8988T (cell line): ENCODE measurements around the gene HEPH.
"Not testable (repeated sequence)": the region's sequence is repeated elsewhere in the genome, so short reads cannot be mapped to it uniquely, and the experiment has no call there.

Experiments used
- DNase-seq: peaks from one replicate; pipeline ENCODE4 v3.0.0; 2011

The HEPH gene, protein sequence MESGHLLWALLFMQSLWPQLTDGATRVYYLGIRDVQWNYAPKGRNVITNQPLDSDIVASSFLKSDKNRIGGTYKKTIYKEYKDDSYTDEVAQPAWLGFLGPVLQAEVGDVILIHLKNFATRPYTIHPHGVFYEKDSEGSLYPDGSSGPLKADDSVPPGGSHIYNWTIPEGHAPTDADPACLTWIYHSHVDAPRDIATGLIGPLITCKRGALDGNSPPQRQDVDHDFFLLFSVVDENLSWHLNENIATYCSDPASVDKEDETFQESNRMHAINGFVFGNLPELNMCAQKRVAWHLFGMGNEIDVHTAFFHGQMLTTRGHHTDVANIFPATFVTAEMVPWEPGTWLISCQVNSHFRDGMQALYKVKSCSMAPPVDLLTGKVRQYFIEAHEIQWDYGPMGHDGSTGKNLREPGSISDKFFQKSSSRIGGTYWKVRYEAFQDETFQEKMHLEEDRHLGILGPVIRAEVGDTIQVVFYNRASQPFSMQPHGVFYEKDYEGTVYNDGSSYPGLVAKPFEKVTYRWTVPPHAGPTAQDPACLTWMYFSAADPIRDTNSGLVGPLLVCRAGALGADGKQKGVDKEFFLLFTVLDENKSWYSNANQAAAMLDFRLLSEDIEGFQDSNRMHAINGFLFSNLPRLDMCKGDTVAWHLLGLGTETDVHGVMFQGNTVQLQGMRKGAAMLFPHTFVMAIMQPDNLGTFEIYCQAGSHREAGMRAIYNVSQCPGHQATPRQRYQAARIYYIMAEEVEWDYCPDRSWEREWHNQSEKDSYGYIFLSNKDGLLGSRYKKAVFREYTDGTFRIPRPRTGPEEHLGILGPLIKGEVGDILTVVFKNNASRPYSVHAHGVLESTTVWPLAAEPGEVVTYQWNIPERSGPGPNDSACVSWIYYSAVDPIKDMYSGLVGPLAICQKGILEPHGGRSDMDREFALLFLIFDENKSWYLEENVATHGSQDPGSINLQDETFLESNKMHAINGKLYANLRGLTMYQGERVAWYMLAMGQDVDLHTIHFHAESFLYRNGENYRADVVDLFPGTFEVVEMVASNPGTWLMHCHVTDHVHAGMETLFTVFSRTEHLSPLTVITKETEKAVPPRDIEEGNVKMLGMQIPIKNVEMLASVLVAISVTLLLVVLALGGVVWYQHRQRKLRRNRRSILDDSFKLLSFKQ

DNA sequence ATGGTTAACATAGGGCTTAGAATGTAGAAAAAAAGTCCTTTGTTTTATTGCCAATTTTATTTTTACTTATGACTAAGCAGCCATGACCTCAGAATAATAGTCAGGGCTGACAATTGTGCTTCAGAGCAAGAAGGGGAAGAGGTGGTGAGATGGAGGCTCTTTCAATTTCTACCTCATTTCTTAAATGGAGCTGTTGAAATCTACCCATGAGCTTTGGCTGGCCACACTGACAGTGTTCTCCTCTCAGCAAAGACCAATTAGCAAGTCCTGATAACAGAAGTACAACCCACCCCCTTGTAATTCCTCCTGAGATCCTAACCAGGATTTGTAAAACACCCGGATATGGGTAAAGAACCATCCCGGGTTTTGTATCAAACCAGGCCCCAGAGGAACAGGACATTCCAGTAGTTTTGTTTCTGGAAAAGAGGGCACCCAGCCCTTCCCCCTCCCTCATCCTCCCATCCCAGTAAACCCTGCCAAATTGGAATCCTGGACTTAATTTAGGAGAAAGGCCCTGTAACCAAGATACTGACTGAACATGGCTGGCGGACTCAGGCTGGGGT is at the start of gene HEPH:
Gene HEPH, plus strand, starts transcription at position 399 of the 563 bp plus-strand sequence. CDS start 6,324 bp downstream, outside the sequence.
- DNase-seq, result no peak

DNA sequence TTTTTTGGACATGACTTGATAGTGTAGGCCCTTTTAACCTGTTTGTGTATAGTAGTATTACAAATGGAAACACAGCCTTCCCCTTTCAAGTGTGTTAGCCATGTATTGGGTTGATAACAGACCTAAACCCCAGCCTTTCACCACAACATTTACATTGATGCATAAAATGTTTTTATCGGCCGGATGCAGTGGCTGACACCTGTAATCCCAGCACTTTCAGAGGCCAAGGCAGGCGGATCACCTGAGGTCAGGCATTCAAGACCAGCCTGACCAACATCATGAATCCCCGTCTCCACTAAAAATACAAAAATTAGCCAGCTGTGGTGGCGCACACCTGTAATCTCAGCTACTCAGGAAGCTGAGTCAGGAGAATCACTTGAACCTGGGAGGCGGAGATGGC is 45.3 kb upstream of the HEPH start:
- DNase-seq, result not testable (repeated sequence)

DNA sequence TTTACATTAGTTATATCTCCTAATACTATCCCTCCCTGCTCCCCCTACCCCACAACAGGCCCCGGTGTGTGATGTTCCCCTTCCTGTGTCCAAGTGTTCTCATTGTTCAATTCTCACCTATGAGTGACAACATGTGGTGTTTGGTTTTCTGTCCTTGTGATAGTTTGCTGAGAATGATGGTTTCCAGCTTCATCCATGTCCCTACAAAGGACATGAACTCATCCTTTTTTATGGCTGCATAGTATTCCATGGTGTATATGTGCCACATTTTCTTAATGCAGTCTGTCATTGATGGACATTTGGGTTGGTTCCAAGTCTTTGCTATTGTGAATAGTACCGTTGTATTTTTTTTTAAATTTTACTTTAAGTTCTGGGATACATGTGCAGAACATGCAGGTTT is 42.7 kb upstream of the HEPH start:
- DNase-seq, result not testable (repeated sequence)

DNA sequence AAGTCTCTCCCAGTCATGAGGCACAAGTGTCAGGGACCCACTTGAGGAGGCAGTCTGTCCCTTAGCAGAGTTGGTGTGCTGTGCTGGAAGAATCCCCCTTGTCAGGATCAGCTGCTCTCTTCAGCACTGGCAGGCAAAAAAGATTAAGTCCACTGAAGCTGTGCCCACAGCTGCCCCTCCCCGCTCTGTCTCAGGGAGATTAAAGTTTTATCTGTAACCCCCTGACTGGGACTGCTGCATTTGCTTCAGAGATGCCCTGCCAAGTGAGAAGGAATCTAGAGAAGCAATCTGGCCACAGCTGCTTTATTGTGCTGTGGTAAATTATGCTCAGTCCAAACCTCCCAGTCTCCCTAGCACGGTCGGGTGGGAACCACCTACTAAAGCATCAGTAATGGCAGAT is 37.4 kb upstream of the HEPH start:
- no peak for DNase-seq

DNA sequence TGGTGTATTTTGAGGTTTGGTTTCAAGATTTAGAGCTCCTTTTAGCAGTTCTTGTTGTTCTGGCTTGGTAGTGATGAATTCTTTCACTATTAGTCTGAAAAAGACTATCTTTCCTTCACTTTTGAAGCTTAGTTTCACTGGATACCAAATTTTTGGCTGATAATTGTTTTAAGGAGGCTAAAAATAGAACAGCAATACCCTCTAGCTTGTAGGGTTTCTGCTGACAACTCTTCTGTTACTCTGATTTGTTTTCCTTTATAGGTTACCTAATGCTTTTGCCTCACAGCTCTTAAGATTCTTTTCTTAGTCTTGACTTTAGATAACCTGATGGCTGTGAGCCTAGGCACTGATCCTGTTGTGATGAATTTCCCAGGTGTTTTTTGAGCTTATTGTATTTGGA is 33.6 kb upstream of the HEPH start:
- DNase-seq, result no peak

DNA sequence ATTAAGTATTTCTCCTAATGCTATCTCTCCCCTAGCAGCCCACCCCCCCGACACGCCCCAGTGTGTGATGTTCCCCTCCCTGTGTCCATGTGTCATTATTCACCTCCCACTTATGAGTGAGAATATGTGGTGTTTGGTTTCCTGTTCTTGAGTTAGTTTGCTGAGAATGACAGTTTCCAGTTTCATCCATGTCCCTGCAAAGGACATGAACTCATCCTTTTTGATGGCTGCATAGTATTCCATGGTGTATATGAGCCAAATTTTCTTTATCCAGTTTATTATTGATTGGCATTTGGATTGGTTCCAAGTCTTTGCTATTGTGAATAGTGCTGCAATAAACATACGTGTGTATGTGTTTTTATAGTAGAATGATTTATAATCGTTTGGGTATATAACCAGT is 28.8 kb upstream of the HEPH start:
- DNase-seq, result not testable (repeated sequence)

DNA sequence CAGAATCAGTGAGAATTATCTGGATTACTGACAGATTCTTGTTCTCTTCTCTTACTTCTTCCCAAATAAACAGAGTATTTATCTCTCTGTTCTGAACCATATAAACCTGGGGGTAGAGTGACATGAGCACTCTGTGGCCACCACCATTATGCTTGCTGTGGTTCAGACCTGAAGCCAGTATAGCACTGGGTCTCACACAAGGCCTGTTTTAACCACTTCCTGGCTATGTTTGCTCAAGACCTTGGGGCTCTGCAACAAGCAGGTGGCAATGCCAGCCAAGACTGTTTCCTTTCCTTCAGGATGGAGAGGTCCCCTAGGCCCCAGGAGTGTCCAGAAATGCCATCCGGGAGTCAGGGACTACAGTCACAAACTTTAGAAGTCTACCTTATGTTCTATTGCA is 21.7 kb upstream of the HEPH start:
- DNase-seq, result no peak

DNA sequence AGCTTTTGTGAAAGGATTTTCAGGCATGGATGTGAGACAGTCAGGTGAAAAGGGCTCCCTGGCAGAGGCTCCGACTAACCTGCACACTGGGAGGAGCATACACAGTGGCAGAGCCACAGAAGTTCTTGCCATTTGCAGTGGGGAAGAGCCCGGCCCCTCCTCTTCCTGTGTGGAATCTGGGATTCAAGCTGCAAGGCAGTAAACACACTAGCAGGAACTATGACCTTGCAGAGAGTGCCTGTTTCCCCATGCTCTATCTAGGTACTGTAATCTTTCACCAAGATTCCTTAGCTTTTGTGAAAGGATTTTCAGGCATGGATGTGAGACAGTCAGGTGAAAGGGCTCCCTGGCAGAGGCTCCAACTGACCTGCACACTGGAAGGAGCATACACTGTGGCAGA is 19.8 kb upstream of the HEPH start:
- no peak for DNase-seq

DNA sequence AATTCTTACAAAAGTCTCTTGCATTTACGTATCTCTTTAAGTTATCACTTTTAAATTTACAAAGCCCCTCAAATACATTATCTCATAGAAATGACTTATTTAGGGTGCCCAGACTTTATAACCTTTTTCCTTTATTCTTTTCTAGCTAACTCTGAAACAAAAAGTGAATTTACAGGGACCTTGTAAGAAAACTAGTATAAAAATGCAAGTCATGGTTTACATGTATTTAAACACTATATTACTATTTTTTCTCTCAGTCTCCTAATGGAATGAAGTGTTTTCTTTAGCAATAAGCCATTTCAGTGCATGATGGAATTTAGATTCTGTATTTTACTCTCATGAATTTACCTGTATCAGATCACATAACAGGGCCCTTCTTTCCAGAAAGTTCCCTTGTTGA is 14.5 kb upstream of the HEPH start:
- DNase-seq, result no peak

DNA sequence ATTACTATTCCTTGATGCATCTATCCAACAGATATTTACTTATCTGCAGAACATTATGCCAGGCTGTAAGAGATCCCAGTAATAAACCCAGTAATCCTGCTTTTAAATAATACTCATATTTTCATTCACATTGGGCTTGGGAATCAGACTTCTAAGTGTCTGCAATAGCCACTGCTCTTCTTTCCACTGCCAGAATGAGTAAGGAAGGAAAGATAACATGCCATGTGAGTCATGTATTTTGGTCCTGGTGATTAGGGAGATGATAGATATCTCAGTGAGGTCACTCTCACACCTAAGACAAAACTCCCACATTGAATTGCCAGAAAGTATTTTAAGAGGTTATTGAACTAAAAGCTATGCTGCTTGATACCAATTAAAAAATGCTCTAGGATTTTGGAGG is 13.9 kb upstream of the HEPH start:
- DNase-seq, result no peak

DNA sequence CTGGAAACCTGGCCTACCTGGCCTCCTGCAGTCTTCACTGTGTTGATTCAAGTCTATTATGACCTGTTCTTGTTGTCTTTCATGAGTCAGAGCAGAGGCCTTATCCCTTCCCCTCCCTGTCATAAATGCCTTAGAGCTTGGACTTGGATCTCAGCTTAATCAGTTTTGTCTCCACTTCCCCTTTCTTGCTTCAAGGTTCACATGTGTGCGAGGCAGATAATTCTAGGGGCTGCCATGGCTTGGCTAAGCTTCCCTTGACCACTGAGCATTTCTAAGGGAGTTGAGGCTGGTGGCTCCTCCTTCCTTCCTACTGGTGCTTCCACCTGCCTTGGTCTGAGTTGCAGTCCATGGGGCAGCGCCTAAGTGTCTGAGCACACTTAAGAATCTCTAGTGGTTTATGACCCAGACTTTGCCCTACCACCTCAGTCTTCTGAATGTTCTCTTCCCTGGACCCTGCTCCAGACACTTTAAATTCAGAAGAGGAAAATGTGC is 1.7 kb upstream of the HEPH start:
- DNase-seq, result no peak

DNA sequence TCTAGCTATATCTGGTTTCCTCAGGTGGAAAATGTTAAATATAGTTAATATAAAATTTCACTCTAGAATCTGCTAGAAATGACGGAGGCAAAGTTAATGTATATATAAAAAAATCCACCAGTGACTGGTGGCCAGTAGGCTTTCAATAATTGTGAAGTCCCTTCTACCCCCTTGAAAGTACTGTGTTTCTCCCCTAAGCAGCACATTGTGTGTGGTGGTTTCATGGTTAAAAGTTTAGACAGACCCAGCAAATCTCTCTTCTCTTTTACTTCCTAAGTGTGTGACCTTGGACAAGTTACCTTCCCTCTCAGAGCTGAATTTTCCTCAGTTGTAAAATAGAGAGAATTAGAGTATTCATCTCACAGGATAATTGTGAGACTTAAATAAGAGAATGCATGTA is 600 bp upstream of the HEPH start:
- DNase-seq, result no peak

DNA sequence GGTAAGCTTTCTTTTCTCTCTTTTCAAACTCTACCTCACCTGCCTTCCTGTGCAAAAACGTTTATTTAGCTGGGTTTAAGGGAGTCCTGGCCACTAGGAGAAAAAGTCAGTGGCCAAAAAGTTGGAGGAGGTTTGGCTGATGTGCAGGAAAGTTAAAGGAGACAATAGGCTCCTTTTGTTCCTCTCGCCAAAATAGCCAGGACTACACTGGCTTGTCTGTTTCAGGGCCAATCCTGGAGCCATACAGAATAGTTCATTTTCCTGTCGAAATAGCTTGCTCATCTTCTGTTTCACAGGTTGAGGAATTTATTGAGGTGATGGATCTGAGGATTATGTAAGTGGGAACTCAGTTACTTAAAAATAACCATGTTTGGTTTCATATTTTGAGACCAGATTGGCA is 423 bp downstream of the HEPH start:
- no peak for DNase-seq

DNA sequence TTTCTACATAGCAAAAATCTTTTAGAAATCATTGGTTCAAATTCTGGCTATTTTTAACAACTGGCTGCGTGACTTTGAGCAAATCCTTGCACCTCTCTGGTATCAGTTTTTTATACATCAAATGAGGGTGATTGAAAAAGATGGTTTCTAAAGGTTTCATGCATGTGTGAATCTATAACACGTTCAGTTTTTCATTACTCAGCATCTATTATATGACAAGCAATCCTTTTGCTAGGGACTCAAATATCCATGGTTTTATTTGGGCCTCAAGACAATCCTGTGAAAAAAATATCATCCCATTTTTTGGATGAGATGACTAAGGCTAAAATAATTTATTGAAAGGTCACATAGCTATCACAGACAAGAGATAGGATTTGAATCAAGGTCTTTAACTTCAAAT is 884 bp downstream of the HEPH start:
- no peak for DNase-seq

DNA sequence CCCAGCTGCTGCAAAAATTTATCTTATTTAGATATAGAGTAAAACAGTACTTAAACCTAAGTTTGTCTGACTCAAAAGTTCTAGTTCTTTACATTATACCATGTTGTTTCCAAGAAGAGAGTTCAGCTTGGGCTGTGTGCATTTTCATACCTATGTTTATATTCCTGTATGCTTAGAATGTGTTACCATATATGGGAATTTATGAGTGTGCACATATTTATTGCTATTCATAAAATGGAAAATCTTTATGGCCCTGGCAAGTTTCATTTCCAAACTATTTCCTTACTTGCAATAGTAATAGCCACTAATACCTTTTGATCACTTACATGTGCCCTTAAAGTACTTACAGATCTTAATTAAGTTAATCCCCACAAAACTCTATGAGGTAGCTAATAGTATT is 2.6 kb downstream of the HEPH start:
- DNase-seq, result no peak

DNA sequence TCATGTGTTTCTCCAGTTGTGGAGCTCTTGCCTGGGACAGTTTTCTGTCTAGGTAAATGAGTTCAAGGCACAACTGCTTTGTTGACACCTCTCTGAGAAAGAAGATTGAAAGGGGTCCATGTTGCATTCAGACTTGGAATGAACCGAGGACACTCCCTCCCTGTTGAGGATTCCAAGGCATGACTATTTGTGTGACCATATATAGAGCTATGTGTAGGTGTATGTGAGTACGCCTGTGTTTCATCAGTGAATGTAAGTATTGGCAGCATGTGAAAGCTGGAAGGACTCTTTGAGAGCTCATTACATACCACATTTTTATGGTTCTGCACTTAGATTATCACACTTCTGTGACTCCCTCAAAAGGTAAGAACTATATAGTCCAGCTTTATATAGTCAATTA is 3.4 kb downstream of the HEPH start:
- DNase-seq, result no peak

DNA sequence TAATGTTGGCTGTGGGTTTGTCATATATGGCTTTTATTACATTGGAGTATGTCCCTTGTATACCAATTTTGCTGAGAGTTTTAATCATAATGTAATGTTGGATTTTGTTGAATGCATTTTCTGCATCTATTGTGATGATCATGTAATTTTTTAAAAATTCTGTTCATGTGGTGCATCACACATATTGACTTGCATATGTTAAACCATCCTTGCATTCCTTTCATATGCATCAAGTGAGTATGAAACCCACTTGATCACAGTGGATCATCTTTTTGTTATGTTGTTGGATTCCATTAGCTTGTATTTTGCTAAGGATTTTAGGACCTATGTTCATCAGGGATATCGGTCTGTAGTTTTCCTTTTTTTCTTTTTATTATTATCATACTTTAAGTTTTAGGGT is 12.1 kb downstream of the HEPH start:
- no peak for DNase-seq

DNA sequence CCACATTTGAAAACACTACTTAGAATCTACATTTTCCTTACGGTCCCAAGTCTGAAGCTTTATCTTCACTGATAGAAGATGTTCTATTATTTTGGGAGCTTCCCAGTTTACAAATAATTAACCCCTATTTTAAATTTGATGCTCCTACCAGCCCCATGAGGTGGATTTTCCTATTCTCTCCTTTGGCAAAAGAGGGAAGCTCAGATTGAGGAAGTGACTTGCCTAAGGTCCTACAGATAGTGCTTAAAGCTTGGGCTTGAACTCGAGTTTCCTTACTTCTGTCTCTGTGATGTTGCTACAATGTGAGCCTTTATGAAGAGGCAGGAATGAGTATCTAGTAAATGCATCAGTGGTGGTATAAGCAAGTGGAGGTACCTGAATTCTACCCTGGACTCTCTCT is 27.5 kb downstream of the HEPH start:
- DNase-seq, result no peak

DNA sequence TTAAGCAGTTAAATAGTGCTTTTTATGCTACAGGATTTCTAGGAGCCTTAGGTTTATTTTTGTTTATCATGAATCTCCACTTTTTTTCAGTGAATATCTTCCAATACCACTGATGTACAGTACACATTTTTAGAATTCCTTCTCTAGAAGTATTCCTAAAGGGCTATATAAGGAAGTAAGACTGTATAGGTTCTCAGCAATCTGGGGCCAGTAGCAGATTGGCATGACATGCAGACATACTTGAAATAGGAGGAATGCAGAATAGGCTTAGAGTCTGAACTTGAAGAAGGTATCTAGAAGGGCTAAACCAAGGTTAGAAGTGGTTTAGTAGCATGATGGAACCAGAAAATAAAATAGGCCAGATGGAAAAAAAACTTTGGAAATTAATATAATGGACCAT is 29.8 kb downstream of the HEPH start:
- DNase-seq, result no peak

DNA sequence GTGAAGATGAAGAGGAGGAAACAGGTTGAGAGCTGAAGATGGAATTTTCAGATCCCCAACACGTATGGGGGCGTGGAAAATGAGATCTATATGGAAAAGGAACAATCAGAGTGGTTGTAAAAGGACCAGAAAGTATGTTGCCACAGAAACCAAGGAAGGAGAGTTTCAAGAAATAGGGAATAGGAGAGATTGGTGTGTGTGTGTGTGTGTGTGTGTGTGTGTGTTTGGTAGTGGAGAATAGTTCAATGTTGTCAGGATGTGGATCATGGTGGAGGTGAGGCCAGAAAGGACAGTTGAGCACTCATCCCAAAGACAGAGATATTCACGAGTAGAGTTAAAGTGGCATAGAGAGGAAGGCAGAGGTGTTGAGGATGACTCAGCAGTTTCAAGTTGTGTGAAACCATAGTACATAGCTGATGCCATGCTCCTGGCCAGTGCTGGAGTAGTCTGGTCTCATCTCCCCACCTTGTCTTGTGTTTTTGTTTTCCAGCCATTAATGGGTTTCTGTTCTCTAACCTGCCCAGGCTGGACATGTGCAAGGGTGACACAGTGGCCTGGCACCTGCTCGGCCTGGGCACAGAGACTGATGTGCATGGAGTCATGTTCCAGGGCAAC is 36.1 kb downstream of the HEPH start:
- no peak for DNase-seq

DNA sequence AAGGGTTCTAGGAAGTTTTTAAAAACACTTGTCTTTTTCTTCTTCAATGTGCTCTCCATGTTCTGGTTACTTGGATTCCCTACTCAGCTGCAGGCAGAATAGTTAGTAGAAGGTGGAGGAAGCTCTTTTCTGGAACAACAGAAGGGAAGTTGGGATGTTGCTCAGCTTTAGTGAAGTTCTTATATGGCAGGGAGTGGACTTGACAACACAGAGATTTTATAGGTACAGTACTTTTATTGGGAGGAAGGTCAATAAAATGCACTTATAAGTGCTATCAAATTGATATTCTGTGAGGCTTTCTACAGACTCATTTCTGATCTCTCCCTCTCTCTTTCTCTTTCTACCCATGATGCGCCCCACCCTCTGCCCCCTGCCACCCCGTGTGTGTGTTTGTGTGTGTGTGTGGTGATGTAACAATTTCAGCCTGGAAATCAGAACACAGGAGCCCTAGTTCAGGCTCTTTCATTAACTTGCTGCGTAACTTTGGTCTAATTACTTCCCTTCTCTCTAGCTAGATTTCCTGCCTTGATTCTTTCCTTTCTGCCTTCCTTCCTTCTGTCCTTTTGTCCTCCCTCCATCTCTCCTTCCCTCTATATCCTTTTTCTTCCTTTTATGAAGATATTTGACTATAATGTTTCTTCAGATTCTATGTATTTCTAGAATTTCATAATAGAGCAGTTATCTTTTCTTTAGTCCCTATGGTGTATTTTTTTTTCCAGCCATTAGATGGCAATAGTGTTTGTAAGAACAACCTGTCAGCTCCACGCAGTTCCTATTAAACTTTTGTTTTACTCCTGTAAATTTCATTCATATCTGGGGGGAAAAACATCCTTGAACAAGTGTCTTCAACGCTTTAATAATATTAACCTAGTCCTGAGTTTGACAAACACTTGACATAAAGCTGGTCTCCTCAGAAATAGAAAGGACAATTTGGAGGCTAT is 37.1 kb downstream of the HEPH start:
- DNase-seq, result no peak

DNA sequence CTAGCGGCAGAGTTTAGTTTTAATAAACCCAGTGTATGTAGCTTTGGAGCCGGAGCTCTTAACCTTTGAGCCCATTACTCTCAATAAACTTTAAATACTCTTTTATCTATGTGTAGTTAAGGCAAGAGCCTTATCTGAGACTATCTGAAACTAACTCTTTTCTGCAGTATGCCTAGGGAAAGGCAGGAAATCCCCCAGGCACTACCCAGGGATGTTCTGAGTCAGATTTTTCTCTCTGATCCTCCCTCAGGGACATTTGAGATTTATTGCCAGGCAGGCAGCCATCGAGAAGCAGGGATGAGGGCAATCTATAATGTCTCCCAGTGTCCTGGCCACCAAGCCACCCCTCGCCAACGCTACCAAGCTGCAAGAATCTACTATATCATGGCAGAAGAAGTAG is 39.1 kb downstream of the HEPH start:
- DNase-seq, result no peak
